ENCODE data around the gene MAPK8IP1.

DNA sequence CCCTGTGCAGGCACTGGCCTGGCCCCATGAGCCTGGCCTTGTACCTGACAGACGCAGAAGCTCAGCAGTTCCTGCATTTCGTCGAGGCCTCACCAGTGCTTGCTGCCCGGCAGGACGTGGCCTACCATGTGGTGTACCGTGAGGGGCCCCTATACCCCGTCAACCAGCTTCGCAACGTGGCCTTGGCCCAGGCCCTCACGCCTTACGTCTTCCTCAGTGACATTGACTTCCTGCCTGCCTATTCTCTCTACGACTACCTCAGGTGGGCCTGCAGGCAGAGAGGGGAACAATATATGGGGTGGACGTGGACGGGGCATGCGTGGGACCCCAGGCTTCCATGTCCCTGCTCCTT lies 41.9 kb downstream of the MAPK8IP1 start:
- TF ChIP-seq SIN3A (IDR thresholded peaks at IDR 0.05; ENCODE audit: borderline replicate concordance, insufficient read depth, low read depth, low read length) (no peak), POLR2AphosphoS5 (IDR thresholded peaks at IDR 0.05; ENCODE audit: low read depth, low read length) (no peak)
- TF ChIP-seq, protein P1, sequence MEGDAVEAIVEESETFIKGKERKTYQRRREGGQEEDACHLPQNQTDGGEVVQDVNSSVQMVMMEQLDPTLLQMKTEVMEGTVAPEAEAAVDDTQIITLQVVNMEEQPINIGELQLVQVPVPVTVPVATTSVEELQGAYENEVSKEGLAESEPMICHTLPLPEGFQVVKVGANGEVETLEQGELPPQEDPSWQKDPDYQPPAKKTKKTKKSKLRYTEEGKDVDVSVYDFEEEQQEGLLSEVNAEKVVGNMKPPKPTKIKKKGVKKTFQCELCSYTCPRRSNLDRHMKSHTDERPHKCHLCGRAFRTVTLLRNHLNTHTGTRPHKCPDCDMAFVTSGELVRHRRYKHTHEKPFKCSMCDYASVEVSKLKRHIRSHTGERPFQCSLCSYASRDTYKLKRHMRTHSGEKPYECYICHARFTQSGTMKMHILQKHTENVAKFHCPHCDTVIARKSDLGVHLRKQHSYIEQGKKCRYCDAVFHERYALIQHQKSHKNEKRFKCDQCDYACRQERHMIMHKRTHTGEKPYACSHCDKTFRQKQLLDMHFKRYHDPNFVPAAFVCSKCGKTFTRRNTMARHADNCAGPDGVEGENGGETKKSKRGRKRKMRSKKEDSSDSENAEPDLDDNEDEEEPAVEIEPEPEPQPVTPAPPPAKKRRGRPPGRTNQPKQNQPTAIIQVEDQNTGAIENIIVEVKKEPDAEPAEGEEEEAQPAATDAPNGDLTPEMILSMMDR (IDR thresholded peaks at IDR 0.05): no peak
- TF ChIP-seq, protein P2, sequence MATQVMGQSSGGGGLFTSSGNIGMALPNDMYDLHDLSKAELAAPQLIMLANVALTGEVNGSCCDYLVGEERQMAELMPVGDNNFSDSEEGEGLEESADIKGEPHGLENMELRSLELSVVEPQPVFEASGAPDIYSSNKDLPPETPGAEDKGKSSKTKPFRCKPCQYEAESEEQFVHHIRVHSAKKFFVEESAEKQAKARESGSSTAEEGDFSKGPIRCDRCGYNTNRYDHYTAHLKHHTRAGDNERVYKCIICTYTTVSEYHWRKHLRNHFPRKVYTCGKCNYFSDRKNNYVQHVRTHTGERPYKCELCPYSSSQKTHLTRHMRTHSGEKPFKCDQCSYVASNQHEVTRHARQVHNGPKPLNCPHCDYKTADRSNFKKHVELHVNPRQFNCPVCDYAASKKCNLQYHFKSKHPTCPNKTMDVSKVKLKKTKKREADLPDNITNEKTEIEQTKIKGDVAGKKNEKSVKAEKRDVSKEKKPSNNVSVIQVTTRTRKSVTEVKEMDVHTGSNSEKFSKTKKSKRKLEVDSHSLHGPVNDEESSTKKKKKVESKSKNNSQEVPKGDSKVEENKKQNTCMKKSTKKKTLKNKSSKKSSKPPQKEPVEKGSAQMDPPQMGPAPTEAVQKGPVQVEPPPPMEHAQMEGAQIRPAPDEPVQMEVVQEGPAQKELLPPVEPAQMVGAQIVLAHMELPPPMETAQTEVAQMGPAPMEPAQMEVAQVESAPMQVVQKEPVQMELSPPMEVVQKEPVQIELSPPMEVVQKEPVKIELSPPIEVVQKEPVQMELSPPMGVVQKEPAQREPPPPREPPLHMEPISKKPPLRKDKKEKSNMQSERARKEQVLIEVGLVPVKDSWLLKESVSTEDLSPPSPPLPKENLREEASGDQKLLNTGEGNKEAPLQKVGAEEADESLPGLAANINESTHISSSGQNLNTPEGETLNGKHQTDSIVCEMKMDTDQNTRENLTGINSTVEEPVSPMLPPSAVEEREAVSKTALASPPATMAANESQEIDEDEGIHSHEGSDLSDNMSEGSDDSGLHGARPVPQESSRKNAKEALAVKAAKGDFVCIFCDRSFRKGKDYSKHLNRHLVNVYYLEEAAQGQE (IDR thresholded peaks at IDR 0.05; ENCODE audit: insufficient read depth in 1 of 2, low read depth in 2 of 2, low read length in 1 of 2): no peak
